ENCODE results near the gene ENDOD1.
A peak's percentile ranks its signal among the peaks of the same experiment; 100 is the strongest.

The ENDOD1 gene

GRCh38 chr11:95145430-95146060 lies 55.9 kb downstream of the ENDOD1 start:
- no peak for DNase-seq

- no peak for DNase-seq
Observed at GRCh38 chr11:95147364-95147905, 57.8 kb downstream of the ENDOD1 start.

- DNase-seq: no peak
Observed at GRCh38 chr11:95148406-95148805, 58.8 kb downstream of the ENDOD1 start.

GRCh38 chr11:95148938-95149337 lies 59.3 kb downstream of the ENDOD1 start:
- no peak for DNase-seq

GRCh38 chr11:95149651-95150364 lies 60.2 kb downstream of the ENDOD1 start:
- no peak for DNase-seq

- DNase-seq: peak; percentile 95
Observed at GRCh38 chr11:95150956-95151684, 61.5 kb downstream of the ENDOD1 start.

GRCh38 chr11:95152876-95153856 lies 63.5 kb downstream of the ENDOD1 start:
- no peak for DNase-seq

GRCh38 chr11:95153857-95154246 lies 64.2 kb downstream of the ENDOD1 start:
- DNase-seq: no peak

GRCh38 chr11:95154514-95154913 lies 64.9 kb downstream of the ENDOD1 start:
- DNase-seq: peak; percentile 83

GRCh38 chr11:95155385-95155784 lies 65.7 kb downstream of the ENDOD1 start:
- DNase-seq: no peak

- no peak for DNase-seq
Observed at GRCh38 chr11:95156133-95156721, 66.6 kb downstream of the ENDOD1 start.

- no peak for DNase-seq
Observed at GRCh38 chr11:95156916-95157541, 67.4 kb downstream of the ENDOD1 start.

GRCh38 chr11:95157824-95158223 lies 68.2 kb downstream of the ENDOD1 start:
- DNase-seq: no peak

- no peak for DNase-seq
Observed at GRCh38 chr11:95161248-95161647, 71.6 kb downstream of the ENDOD1 start.

- DNase-seq: no peak
Observed at GRCh38 chr11:95163106-95163505, 73.5 kb downstream of the ENDOD1 start.

- DNase-seq: no peak
Observed at GRCh38 chr11:95165638-95166037, 76.0 kb downstream of the ENDOD1 start.

GRCh38 chr11:95166781-95167180 lies 77.1 kb downstream of the ENDOD1 start:
- DNase-seq: no peak

GRCh38 chr11:95170294-95170693 lies 80.6 kb downstream of the ENDOD1 start:
- no peak for DNase-seq

GRCh38 chr11:95175818-95176380 lies 86.3 kb downstream of the ENDOD1 start:
- DNase-seq: no peak
